T-helper 1 cell (primary cell): Measurements from ENCODE around the gene DENND2A.
"Not testable (repeated sequence)": the region's sequence is repeated elsewhere in the genome, so short reads cannot be mapped to it uniquely, and the experiment has no call there.

Source experiments
- DNase-seq, 5 donors: peaks; one replicate each; pipeline ENCODE4 v3.0.0-alpha.2; 2012 to 2020

The DENND2A gene

DNA sequence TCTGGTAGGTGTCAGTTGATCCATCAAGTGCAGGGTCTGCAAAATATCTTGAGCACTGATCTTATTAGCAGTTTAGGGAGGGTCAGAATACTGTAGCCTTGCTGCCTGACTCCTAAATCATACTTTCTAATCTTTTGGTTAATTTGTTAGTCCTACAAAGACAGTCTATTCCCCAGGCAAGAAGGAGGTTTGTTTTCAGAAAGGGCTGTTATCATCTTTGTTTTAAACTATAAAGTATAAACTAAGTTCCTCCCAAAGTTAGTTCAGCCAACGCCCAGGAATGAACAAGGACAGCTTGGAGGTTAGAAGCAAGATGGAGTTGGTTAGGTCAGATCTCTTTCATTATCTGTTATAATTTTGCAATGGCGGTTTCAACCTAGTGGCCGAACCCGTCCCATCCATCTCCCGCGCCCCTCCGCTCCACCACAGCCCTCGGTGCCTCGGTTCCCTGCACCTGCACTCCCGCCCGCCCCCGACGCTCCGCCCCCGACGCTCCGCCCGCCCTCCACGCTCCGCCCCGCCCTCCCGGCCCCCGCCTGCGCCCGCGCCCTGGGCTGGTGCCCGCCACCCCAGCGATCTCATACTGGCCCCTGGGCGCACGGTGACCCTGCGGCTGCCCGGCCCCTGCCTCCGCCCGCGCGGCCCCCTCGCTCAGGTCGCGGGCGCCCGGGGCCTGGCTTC, 31.9 kb upstream of the DENND2A start, which contains the start of gene ADCK2:
Gene ADCK2, plus strand, starts transcription at position 564 of the 681 bp plus-strand sequence. CDS start 386 bp downstream, outside the sequence.
- DNase-seq, result peak; percentile 41 to 55 (median 53)

DNA sequence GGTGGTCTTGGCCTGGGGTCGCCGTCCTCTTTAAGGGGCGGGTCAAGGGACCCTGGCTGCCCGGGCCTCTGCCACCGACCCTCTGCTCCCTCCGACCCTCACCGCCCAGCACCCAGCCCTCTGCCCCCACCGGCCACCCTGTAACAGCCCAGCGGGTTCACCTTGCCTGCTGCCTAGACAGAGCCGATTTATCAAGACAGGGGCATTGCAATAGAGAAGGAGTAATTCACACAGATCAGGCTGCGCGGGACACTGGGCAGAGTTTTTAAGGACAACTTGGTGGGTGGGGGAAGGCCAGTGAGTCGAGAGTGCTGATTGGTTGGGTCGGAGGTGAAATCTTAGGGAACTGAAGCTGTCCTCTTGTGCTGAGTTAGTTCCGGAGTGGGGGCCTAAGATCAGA, 31.4 kb upstream of the DENND2A start:
- no peak for DNase-seq

DNA sequence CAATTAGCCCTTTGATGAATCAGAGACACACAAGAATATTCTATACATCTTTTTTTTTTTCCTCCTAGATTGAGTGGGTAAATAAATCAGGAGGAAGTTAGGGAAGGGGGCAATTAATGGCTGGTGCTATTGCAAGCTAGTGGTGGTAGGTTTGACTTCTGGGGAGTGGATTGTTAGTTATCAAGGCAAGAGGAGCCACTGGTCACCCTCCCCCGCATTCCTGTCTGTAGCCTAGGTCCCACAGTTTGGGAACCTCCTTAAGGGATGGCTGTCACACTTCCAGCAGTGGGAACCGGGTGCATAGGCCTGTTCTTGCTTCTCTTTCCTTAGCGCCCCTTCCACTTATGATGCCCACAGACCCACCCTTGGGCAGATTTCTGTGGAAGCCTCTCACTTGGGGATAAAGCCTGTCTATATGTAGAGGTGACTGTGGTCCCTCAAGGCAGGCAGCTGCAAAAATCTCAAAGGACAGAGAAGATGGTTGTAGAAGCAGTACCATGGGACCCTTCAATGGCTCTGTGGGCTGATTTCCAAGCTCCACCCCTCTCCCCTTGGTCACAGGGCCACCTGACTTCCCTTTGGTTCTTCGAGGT, 29.8 kb upstream of the DENND2A start:
- DNase-seq, result no peak

DNA sequence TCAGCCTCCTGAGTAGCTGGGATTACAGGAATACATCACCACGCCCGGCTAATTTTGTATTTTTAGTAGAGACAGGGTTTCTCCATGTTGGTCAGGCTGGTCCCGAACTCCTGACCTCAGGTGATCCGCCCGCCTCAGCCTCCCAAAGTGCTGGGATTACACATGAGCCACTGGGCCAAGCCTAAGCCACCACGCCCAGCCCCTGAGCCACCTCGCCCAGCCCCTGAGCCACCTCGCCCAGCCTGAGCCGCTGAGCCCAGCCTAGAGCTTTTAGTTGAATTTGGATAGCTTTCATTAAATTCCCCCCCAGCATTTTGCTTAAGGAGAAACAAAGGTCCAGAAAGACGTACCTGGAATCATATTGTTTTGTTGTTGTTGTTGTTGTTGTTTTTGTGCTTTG, 29.2 kb upstream of the DENND2A start:
- not testable (repeated sequence) for DNase-seq

DNA sequence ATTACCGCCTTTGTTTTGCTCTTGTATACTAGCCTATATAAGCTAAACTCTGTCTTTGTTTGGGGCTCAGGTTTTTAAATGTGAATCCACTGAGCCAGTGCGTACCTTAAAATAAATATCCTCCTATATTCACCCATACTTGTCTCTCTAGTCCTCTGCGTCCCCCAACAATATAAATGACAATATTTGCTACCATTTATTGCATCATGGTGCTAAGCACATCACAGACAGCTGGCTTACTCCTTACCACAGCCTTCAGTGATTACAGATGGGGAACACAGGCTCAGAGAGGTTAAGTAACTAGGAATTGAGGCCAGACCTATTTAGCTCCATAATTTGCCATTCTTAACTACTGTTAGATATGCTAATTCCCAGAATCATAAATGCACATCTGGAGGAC, 28.7 kb upstream of the DENND2A start:
- no peak for DNase-seq

DNA sequence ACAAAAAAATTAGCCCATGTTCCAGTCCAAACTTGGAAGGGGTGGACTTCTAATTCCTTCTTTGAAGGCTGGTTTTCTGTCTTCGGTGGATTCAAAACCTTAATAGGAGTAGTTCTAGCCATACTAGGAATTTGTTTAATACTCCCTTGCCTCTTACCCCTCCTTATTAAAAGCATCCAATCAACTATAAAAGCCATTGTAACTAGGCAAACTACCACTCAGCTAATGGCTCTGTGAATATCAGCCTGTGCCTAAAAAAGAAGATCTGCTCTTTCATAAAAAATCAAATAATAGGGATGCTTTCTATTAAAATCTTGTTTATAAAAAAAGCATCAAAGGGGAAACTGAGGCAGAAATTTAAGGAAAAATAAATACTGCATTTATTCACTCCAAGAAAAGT, 28.0 kb upstream of the DENND2A start:
- no peak for DNase-seq

DNA sequence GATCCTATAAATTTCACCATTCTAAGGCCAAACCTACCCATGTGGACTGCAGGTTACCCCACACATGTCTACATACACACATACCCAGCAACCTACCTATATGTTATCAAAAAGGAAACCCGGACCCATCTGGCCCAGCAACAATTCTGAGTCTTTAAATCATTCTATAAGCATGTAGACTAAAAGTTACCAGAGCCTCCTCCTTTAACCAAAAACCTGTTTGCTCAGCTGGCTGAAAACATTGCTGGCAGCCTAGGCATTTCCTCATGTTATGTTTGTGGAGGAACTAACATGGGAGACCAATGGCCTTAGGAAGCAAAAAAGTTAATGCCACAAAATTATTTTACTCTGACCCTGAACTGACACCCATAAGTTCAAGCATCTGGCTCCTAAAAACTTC, 26.9 kb upstream of the DENND2A start:
- DNase-seq, result no peak

DNA sequence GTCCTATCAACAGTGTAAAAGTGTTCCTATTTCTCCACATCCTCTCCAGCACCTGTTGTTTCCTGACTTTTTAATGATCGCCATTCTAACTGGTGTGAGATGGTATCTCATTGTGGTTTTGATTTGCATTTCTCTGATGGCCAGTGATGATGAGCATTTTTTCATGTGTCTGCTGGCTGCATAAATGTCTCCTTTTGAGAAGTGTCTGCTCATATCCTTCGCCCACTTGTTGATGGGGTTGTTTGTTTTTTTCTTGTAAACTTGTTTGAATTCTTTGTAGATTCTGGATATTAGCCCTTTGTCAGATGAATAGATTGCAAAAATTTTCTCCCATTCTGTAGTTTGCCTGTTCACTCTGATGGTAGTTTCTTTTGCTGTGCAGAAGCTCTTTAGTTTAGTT, 22.3 kb upstream of the DENND2A start:
- not testable (repeated sequence) for DNase-seq

DNA sequence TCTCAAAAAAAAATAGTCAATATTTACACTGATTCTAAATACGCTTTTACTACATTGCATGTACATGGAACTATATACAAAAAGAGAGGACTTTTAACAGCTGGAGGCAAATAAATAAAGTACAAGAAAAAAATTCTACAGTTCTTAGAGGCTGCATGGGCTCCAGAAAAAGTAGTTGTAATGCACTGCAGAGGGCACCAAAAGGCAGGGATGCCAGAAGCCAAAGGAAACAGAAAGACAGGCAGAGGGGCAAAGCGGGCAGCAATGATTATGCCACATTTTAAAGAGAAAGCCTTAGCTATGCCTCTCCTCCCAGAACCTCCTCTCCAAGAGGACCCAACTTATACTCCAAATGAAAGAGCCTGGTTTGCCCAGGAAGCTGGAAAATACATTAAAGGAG, 20.5 kb upstream of the DENND2A start:
- DNase-seq, result no peak

DNA sequence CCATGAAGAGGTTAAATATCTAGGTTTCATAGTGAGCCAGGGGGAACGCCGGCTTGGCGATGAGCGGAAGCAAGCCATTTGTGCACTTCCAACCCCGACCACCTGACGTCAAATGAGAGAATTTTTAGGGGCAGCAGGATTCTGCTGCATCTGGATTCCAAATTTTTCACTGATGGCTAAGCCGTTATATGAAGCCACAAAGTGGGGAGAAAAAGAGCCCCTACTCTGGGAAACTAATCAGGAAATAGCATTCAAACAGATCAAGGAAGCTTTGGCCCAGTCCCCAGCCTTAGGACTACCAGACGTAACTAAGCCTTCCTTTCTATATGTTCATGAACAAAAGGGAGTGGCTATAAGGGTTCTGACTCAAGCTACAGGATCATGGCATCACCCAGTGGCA, 19.2 kb upstream of the DENND2A start:
- DNase-seq, result no peak

DNA sequence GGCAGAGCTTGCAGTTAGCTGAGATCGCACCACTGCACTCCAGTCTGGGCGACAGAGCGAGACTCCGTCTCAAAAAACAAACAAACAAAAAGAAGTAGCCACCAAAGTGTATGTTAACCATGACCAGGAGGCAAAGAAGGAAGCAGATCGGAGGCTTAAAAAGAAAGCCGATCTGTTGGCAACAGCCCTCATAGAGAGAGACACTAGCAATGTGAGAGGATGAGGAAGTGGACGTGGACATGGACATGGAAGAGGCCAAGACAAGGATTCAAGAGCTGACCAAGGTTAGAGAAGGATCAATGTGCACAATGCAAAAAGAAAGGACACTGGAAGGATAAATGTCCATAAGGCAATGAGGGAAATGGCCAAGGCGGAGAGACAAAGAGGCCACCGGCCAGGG, 17.3 kb upstream of the DENND2A start:
- no peak for DNase-seq

DNA sequence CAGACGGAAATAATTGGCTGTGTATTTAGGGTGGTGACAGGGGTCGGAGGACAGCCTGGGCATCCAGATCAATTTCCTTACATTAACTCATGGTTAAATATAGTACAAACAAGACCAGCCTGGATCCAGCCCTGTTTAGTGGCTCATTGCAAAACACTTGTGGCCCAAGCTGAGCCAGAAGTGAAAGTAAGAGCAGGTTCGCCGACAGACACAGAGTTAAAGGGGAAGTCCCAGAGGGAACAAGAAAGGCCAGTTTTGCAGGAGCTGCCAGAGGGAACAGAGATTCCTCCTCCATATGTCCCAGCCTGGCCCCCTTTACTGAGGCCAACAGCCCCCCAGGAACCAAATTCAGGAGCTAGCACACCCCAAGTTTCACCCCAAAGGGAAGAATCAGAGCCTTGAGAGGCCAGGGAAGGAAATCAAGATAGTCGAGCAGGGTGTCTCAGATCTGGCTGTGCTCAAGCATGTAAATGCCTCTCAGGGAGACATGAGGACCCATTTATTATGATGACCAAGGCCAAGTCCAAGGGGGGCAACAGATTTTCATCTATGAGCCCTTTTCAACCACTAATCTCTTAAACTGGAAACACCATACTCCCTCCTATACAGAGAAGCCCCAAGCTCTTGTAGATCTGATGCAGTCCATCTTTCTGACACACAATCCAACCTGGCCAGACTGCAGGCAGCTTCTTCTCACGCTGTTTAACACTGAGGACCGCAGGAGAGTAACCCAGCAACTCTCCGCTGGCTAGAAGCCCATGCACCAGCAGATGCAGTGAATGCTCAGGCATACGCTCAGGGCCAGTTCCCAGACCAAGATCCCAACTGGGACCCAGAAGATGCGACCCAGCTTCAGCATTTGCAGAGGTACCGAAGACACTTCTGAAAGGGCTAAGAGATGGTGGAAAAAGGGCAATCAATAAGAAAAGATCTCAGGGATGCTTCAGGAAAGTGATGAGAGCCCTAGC, 16.2 kb upstream of the DENND2A start:
- peak in 2 of 5 donors; percentile 13 to 48 for DNase-seq

DNA sequence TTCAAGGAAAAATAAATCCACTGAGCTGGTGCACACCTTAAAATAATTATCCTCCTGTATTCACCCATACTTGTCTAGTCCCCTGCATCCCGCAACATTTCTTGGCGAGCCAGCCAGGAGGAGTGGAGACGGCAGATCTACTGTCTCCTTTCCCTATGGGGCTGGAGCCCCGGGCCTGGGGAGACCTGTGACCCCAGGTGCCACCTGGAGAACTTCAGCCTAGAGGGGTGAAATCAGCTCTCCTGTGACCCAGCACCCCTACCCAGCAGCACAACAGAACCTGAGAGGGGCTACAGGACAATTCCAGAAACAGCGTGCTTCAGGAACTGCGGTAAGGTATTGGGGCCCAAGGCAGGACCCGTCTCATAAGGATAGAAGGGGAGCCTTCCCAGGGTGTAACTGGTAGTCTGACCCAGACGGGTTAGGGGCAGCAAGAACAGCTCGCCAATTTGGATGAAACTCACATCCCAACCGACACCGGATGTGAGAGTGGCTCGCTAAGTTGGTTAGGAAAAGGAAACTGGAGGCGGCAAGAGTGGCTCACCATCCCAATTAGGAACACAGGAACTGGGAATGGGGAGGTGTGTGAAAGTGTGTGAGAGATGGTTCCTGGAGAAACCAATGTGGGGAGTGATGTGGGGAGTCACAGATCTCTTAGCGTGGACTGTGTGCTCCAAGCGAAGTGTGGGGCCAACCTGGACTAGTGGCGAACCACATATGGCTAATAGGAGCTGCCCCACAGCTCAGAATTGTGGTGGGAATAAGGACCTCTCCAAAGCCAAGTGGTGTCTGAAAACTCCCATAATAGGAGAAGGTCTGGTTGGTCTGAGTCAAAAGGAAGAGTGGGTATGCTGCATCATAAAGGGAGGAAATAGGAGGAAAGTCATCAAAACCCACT, 15.1 kb upstream of the DENND2A start:
- no peak for DNase-seq

DNA sequence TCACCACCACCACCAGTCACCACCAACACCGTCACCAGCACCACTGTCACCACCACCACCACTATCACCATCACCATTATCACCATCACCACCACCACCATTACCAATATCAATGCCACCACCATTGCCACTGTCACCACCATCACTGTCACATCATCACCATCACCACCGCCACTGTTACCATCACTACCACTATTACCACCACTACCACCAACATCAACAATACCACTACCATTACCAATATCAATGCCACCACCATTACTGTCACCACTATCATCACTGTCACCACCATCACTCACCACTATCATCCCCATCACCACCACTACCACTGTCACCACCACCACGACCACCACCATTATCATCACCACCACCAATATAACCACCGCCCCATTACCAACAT, 14.0 kb upstream of the DENND2A start:
- DNase-seq, result no peak

DNA sequence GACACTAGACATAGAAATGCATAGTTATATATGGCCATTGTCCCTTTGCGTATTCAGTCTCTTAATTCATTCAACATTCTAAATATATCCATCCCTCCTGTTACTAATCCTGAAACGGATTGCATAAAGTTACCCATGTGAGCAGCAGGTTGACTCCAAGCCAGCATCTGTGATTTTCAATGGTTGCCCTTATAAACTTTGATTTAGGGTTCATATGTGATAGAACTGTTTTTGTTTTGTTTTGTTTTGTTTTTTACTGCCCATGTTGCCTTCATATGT, 13.4 kb upstream of the DENND2A start:
- no peak for DNase-seq

DNA sequence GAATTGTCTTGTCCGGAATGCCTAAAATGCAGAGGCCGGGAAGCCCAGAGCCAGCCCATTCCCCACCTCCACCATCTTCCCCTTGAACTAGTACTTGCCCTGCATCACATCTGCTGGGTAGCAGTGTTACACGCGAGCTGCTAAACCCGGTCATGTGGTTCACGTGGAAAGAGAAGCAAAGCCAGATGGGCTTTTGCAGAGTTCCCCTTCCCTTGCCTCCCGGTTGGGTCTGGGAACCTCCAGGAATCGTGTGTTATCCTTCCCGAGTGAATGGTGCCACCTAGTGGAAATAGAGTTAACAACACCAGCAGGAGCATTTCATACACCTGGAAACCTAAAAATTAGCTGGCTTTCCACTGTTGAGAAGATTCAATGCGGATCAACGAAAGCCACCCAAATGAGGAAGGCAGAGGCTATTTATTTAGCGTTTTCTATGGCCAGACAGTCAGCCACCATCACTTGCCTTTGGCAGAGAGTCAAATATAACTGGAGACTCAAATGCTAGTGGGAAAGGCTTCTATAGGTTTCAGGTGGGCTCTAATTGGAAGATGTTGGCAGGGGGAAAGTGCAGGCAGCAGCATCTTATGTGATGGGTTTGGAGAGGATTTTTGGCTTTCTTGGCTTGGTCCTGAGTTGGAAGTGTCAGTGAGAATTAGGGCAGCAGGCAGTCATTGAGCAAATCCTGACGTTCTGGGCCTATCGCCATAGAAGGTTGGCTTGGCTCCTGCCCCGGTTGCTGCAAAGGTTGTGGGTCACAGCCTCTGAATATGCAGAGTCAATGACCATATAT, 12.9 kb upstream of the DENND2A start:
- DNase-seq, result peak in 1 of 5 donors; percentile 23

DNA sequence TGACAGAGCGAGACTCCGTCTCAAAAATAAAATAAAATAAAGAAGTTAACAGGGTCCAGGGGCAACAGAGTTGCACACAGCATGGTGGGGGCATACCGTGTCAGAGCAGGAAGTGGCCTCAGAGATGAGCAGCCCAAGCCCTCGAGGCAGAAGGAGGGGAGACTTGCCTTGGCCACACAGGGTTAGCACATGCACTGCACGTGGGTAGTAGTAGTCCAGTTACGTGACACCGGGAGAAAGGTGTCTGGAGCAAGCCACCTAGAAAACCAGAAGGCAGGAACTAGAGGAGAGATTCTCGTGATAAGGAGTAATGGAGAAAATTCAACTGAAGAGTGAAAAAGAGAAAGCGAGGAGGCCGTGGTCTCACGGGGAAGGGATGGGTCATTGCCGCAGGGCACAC, 9.8 kb upstream of the DENND2A start:
- no peak for DNase-seq

DNA sequence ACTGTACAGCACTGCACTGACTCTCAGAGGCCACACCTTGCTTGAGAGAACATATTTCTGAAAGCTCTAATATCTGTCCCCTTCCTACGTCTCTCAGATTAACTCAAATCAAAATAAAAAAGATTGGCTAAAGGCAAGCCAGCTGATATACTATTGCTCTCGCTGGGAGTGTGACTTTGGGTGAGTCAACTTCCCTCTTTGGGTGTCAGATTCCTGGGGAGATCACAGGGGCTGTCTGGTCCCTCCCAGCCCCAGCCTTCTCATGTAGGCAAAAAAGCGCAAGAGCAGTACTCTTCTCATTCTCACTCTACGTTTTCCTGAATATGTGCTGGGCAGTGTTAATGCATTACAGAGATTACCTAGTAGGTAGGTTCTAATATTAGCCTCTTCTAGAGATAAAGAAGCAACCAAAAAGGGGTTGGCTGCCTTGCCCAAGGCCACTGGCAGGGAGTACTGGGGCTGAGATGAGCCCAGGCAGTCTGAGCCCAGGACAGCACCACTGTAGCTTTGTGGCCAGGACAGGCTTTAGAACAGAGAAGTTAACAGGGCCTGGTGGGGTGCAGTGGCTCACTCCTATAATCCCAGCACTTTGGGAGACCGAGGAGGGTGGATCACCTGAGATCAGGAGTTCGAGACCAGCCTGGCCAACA, 9.1 kb upstream of the DENND2A start:
- no peak for DNase-seq

DNA sequence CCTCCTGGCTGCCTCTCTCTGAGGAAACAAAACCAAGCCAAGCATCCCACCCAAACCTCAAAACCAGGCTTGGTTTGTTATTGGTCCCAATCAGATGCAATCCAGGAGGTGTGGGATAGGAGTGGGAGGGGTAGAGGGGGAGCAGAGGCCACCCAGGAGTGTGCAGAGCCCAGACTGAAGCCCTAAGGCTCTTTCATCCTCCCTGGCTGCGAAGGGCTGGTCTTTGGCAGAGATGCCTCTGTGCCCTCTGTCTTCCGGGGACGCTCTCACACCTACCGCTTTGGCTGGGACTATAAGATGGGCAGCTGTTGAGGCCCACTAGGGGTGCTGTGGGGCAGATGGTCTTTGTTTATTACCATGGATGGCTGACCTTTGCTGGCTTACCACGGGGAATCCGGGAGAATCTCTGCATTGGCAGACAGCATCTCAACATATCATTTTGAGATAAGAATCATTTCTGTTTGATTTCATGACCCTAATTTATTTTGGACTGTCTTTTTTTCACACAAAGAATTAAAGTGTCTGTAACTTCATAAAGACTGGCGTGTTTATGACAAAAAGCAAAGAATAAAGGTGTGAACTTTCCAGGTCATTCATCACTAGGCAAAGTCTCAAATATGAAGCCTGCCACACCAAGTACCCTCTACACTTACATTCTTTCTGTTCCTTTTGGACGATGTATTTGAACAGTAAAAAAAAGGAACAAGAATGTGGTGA, 6.5 kb upstream of the DENND2A start:
- peak in 2 of 5 donors; percentile 29 to 33 for DNase-seq

DNA sequence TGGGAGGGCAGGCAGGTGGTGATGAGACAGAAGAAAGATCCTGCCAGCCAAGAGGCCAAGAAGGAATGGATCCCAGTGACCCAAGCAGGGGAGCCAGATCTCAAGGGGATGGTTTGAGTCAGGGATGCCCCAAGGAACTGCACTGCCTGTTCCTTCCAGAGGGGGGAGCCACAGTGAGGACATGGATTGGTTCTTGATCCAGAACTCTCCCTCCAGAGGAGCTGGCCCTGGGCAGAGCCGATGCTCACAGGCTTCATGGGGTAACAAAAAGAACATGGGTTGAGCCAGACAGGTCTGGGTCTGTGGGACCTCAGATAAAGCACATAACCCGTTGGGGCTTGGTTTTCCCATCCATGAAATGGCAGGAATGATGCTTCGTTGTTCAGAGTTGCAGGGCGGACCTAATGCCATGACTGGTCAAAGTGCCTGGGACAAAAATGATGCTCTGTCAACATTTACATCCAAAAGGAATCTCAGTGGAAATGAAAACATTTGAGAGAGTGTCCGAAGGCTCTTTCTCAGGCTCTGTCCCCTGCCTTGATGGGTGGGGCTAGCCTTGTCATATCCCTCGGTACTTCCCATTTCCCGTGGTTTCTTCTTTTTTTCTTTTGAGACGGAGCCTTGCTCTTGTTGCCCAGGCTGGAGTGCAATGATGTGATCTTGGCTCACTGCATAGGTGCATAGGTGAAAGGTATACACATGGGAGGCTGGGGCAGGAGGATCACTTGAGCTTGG, 4.7 kb upstream of the DENND2A start:
- no peak for DNase-seq
